Measurements from ENCODE around the gene CELF2.
"Not testable (repeated sequence)": the region's sequence is repeated elsewhere in the genome, so short reads cannot be mapped to it uniquely, and the experiment has no call there.

- TF ChIP-seq EZH2 (IDR thresholded peaks at IDR 0.05; ENCODE audit: insufficient read depth, poor library complexity, severe bottlenecking); EZH2phosphoT487 (IDR thresholded peaks at IDR 0.05; ENCODE audit: insufficient read depth, low read depth): not testable (repeated sequence)
Measured at GRCh38 chr10:11185128-11185665, 167.5 kb downstream of the CELF2 start.

Data from GM23248 (cell line).